SK-N-SH treated with all-trans-retinoic acid at 6 μM for 48 hours (cell line): Measurements from ENCODE around the gene CDKN2D.

ENCODE experiments used
- ATAC-seq: fragments of 200-7000 bp; cut with Tn5 transposase; 3 replicates; pipeline ENCODE4 v1.9.1; 2020; ENCODE audit warnings: mild to moderate bottlenecking, moderate library complexity
- ARNTL ChIP-seq: fragments of 450-650 bp; formaldehyde crosslinking; IDR thresholded peaks from 2 replicates; pipeline ENCODE4 v1.5.0; 2020; ENCODE audit warnings: low read depth, mild to moderate bottlenecking, moderate library complexity, borderline replicate concordance
- BACH2 ChIP-seq: fragments of 250-450 bp; sonication (Bioruptor Pico); IDR thresholded peaks from 2 replicates; pipeline ENCODE4 v1.9.0; 2021; ENCODE audit warnings: mild to moderate bottlenecking, borderline replicate concordance
- CREB5 ChIP-seq: fragments of 250-450 bp; sonication (Bioruptor Pico); IDR thresholded peaks from 2 replicates; pipeline ENCODE4 v1.5.1; 2020; ENCODE audit warnings: low read depth, mild to moderate bottlenecking, moderate library complexity
- CSDC2 ChIP-seq: fragments of 250-450 bp; sonication (Bioruptor Pico); IDR thresholded peaks from 2 replicates; pipeline ENCODE4 v1.5.0; 2020; ENCODE audit warnings: mild to moderate bottlenecking, moderate library complexity
- ESRRG ChIP-seq: fragments of 250-450 bp; sonication (Bioruptor Pico); IDR thresholded peaks from 2 replicates; pipeline ENCODE4 v1.6.1; 2021; ENCODE audit warnings: mild to moderate bottlenecking
- GLIS3 ChIP-seq: fragments of 250-450 bp; sonication (Bioruptor Pico); IDR thresholded peaks from 2 replicates; pipeline ENCODE4 v1.5.0; 2020; ENCODE audit warnings: mild to moderate bottlenecking, moderate library complexity
- ISL1 ChIP-seq: fragments of 250-450 bp; sonication (Bioruptor Pico); IDR thresholded peaks from 2 replicates; pipeline ENCODE4 v2.1.2; 2022; ENCODE audit warnings: mild to moderate bottlenecking, moderate library complexity
- OSR1 ChIP-seq: fragments of 250-450 bp; sonication (Bioruptor Pico); IDR thresholded peaks from 2 replicates; pipeline ENCODE4 v1.8.0; 2022; ENCODE audit warnings: moderate library complexity, mild to moderate bottlenecking, inconsistent platforms
- PPARA ChIP-seq: fragments of 250-450 bp; sonication (Bioruptor Pico); IDR thresholded peaks from 2 replicates; pipeline ENCODE4 v1.5.0; 2020; ENCODE audit warnings: mild to moderate bottlenecking, borderline replicate concordance
- RARB ChIP-seq: fragments of 250-450 bp; sonication (Bioruptor Pico); IDR thresholded peaks from 2 replicates; pipeline ENCODE4 v1.8.0; 2021; ENCODE audit warnings: mild to moderate bottlenecking, moderate library complexity
- SNAI2 ChIP-seq: fragments of 250-450 bp; sonication (Bioruptor Pico); IDR thresholded peaks from 2 replicates; pipeline ENCODE4 v1.5.0; 2020; ENCODE audit warnings: mild to moderate bottlenecking, moderate library complexity
- TCF4 ChIP-seq: fragments of 250-450 bp; sonication (Bioruptor Pico); IDR thresholded peaks from 2 replicates; pipeline ENCODE4 v1.8.0; 2021; ENCODE audit warnings: mild to moderate bottlenecking, moderate library complexity, borderline replicate concordance
- ZC3H10 ChIP-seq: fragments of 250-450 bp; sonication (Bioruptor Pico); IDR thresholded peaks from 2 replicates; pipeline ENCODE4 v1.5.1; 2021; ENCODE audit warnings: mild to moderate bottlenecking, moderate library complexity
- ZFP30 ChIP-seq: fragments of 450-650 bp; formaldehyde crosslinking; IDR thresholded peaks from 2 replicates; pipeline ENCODE4 v1.5.0; 2022; ENCODE audit warnings: mild to moderate bottlenecking, moderate library complexity
- ZNF565 ChIP-seq: fragments of 450-650 bp; formaldehyde crosslinking; conservative IDR thresholded peaks from 2 replicates; pipeline ENCODE4 v1.5.0; 2020; ENCODE audit warnings: low read depth, mild to moderate bottlenecking, moderate library complexity
- ZNF70 ChIP-seq: fragments of 450-650 bp; formaldehyde crosslinking; IDR thresholded peaks from 2 replicates; pipeline ENCODE4 v1.5.0; 2020; ENCODE audit warnings: mild to moderate bottlenecking, moderate library complexity
- ZNF8 ChIP-seq: fragments of 450-650 bp; formaldehyde crosslinking; IDR thresholded peaks from 2 replicates; pipeline ENCODE4 v1.5.0; 2020; ENCODE audit warnings: mild to moderate bottlenecking, moderate library complexity
- TF ChIP-seq, protein P1 (sequence below): fragments of 250-450 bp; sonication (Bioruptor Pico); IDR thresholded peaks from 2 replicates; pipeline ENCODE4 v1.8.0; 2020; ENCODE audit warnings: mild to moderate bottlenecking, moderate library complexity, borderline replicate concordance
- TF ChIP-seq, protein P2 (sequence below): fragments of 250-450 bp; sonication (Bioruptor Pico); IDR thresholded peaks from 2 replicates; pipeline ENCODE4 v1.5.0; 2020; ENCODE audit warnings: mild to moderate bottlenecking, moderate library complexity
- TF ChIP-seq, protein P3 (sequence below): fragments of 250-450 bp; sonication (Bioruptor Pico); IDR thresholded peaks from 2 replicates; pipeline ENCODE4 v1.8.0; 2021; ENCODE audit warnings: low read depth, mild to moderate bottlenecking, moderate library complexity, borderline replicate concordance
- TF ChIP-seq, protein P4 (sequence below): fragments of 250-450 bp; sonication (Bioruptor Pico); IDR thresholded peaks from 2 replicates; pipeline ENCODE4 v1.5.1; 2021; ENCODE audit warnings: mild to moderate bottlenecking, moderate library complexity

CDKN2D gene

DNA sequence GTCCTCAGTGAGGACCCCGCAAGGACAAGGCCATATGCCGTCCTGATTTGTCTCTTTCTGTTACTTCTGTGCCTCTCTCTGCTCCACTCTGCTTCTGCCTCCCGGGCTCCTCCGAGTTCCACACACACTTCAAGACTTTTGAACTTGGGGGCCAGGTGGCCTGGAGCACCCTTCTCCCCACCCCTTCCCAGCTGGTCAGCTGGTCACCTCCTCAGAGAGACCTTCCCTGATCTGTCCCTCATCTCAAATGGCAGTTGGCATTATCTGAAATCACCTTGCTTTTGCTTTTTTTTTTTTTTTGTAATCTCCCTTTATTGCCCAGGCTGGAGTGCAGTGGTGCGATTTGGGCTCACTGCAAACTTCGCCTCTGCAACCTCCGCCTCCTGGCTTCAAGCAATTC, 49.4 kb downstream of the CDKN2D start:
- no peak for ATAC-seq
- TF ChIP-seq ZNF70: peak; percentile 98
- no peak for TF ChIP-seq ZNF8 (CRISPR knock-in tag)
- TF ChIP-seq, all 23 proteins: peak for 1

GRCh38 chr19:10518444-10519361, 50.1 kb downstream of the CDKN2D start:
- TF ChIP-seq ZNF8 (CRISPR knock-in tag) (no peak), PPARA (CRISPR knock-in tag) (no peak), GLIS3 (no peak), ISL1 (CRISPR knock-in tag) (no peak), BACH2 (CRISPR knock-in tag) (no peak), ZNF70 (no peak), OSR1 (CRISPR knock-in tag) (no peak), TCF4 (no peak), ESRRG (no peak), RARB (CRISPR knock-in tag) (no peak), SNAI2 (CRISPR knock-in tag) (no peak), ARNTL (CRISPR knock-in tag) (no peak), ZC3H10 (CRISPR knock-in tag) (no peak), ZFP30 (no peak), CREB5 (CRISPR knock-in tag) (no peak), ZNF565 (CRISPR knock-in tag) (no peak)
- TF ChIP-seq, protein P1, sequence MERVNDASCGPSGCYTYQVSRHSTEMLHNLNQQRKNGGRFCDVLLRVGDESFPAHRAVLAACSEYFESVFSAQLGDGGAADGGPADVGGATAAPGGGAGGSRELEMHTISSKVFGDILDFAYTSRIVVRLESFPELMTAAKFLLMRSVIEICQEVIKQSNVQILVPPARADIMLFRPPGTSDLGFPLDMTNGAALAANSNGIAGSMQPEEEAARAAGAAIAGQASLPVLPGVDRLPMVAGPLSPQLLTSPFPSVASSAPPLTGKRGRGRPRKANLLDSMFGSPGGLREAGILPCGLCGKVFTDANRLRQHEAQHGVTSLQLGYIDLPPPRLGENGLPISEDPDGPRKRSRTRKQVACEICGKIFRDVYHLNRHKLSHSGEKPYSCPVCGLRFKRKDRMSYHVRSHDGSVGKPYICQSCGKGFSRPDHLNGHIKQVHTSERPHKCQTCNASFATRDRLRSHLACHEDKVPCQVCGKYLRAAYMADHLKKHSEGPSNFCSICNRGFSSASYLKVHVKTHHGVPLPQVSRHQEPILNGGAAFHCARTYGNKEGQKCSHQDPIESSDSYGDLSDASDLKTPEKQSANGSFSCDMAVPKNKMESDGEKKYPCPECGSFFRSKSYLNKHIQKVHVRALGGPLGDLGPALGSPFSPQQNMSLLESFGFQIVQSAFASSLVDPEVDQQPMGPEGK (CRISPR knock-in tag): no peak
- TF ChIP-seq, protein P2, sequence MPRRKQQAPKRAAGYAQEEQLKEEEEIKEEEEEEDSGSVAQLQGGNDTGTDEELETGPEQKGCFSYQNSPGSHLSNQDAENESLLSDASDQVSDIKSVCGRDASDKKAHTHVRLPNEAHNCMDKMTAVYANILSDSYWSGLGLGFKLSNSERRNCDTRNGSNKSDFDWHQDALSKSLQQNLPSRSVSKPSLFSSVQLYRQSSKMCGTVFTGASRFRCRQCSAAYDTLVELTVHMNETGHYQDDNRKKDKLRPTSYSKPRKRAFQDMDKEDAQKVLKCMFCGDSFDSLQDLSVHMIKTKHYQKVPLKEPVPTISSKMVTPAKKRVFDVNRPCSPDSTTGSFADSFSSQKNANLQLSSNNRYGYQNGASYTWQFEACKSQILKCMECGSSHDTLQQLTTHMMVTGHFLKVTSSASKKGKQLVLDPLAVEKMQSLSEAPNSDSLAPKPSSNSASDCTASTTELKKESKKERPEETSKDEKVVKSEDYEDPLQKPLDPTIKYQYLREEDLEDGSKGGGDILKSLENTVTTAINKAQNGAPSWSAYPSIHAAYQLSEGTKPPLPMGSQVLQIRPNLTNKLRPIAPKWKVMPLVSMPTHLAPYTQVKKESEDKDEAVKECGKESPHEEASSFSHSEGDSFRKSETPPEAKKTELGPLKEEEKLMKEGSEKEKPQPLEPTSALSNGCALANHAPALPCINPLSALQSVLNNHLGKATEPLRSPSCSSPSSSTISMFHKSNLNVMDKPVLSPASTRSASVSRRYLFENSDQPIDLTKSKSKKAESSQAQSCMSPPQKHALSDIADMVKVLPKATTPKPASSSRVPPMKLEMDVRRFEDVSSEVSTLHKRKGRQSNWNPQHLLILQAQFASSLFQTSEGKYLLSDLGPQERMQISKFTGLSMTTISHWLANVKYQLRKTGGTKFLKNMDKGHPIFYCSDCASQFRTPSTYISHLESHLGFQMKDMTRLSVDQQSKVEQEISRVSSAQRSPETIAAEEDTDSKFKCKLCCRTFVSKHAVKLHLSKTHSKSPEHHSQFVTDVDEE (CRISPR knock-in tag): no peak
- TF ChIP-seq, protein P3, sequence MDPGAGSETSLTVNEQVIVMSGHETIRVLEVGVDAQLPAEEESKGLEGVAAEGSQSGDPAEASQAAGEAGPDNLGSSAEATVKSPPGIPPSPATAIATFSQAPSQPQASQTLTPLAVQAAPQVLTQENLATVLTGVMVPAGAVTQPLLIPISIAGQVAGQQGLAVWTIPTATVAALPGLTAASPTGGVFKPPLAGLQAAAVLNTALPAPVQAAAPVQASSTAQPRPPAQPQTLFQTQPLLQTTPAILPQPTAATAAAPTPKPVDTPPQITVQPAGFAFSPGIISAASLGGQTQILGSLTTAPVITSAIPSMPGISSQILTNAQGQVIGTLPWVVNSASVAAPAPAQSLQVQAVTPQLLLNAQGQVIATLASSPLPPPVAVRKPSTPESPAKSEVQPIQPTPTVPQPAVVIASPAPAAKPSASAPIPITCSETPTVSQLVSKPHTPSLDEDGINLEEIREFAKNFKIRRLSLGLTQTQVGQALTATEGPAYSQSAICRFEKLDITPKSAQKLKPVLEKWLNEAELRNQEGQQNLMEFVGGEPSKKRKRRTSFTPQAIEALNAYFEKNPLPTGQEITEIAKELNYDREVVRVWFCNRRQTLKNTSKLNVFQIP (CRISPR knock-in tag): no peak
- TF ChIP-seq, protein P4, sequence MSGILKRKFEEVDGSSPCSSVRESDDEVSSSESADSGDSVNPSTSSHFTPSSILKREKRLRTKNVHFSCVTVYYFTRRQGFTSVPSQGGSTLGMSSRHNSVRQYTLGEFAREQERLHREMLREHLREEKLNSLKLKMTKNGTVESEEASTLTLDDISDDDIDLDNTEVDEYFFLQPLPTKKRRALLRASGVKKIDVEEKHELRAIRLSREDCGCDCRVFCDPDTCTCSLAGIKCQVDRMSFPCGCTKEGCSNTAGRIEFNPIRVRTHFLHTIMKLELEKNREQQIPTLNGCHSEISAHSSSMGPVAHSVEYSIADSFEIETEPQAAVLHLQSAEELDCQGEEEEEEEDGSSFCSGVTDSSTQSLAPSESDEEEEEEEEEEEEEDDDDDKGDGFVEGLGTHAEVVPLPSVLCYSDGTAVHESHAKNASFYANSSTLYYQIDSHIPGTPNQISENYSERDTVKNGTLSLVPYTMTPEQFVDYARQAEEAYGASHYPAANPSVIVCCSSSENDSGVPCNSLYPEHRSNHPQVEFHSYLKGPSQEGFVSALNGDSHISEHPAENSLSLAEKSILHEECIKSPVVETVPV (CRISPR knock-in tag): no peak
- TF ChIP-seq, all 23 proteins: peak for 0
- peak; percentile 34; the same call in 2 of the 3 replicates for ATAC-seq

GRCh38 chr19:10517760-10518443, 50.9 kb downstream of the CDKN2D start:
- peak; percentile 65 for ATAC-seq
- TF ChIP-seq RARB (CRISPR knock-in tag) (no peak), ZNF8 (CRISPR knock-in tag) (no peak), SNAI2 (CRISPR knock-in tag) (no peak), ZFP30 (no peak), OSR1 (CRISPR knock-in tag) (no peak), GLIS3 (no peak), CSDC2 (CRISPR knock-in tag) (no peak), TCF4 (no peak), ARNTL (CRISPR knock-in tag) (no peak), ZNF70 (no peak)
- TF ChIP-seq, protein P4 (CRISPR knock-in tag): no peak
- TF ChIP-seq, protein P1 (CRISPR knock-in tag): no peak
